Body of pancreas (tissue), 4 donors: ENCODE results near the gene SLIT2. TPM values are rescaled to one million over a fixed set of nuclear protein-coding genes. Genes with fewer than 3 reads are reported as not detected.

Source experiments
- ATAC-seq: fragments of 150-250 bp; one replicate; pipeline ENCODE4 v1.9.1; 2016
- DNase-seq, 4 donors: peaks; one replicate each; pipeline ENCODE4 v3.0.0-alpha.2; 2019
- H3K27ac ChIP-seq, 4 donors: fragments of 200-600 bp; sonication (generic); 1 replicate in 3 of 4; 2 replicates in 1 of 4; pipeline versions ENCODE4 v1.5.1 to v1.6.1; 2016 to 2019; ENCODE audit warnings: mild to moderate bottlenecking in 1 of 4, mixed read lengths in 1 of 4, moderate library complexity in 1 of 4
- H3K27me3 ChIP-seq, 2 donors: fragments of 200-600 bp; sonication (generic); one replicate each; pipeline ENCODE4 v1.6.0; 2016; ENCODE audit warnings: mild to moderate bottlenecking in 1 of 2
- H3K36me3 ChIP-seq, 2 donors: fragments of 200-600 bp; sonication (generic); replicated peaks in 1 of 2; 2 replicates each; pipeline ENCODE4 v1.5.1; 2016; ENCODE audit warnings: low read depth in 2 of 2; ENCODE audit not compliant: insufficient read depth in 1 of 2
- H3K4me1 ChIP-seq: fragments of 200-600 bp; sonication (generic); one replicate; pipeline ENCODE4 v1.6.0; 2016
- H3K4me3 ChIP-seq, 2 donors: fragments of 200-600 bp; sonication (generic); 1 replicate in 1 of 2; 2 replicates in 1 of 2; pipeline ENCODE4 v1.5.1; 2016 to 2019
- H3K9me3 ChIP-seq, 3 donors: fragments of 200-600 bp; sonication (generic); 1 replicate in 2 of 3; 2 replicates in 1 of 3; pipeline ENCODE4 v1.5.1; 2016
- POLR2A ChIP-seq, 3 donors: fragments of 450-650 bp; IDR thresholded peaks; one replicate each; pipeline ENCODE4 v1.6.1; 2016; ENCODE audit warnings: antibody characterized with exemption in 3 of 3, mild to moderate bottlenecking in 2 of 3
- WGBS, 2 donors: methylation state at CpG; one replicate each; pipeline ENCODE4 v1.1.5; 2017; 5-methylcytosine and 5-hydroxymethylcytosine counted together
- intact Hi-C: fragments of 100-400 bp; cut with DNase I; formaldehyde crosslinking; loops from one replicate; pipeline ENCODE4 v1.15.1; 2023
- total RNA-seq, 2 donors: library from RNA; depleted of rRNA; stranded (reverse); fragments of >200 nt; gene quantifications; one replicate each; pipeline ENCODE4 v1.1.0, GENCODE V29; 2016
- TF ChIP-seq, protein P1 (sequence below), 7 experiments: fragments of 450-650 bp in 4 of 7; fragments of 200-600 bp in 3 of 7; sonication (generic) in 3 of 7; IDR thresholded peaks; one replicate each; pipeline ENCODE4 v1.5.1; 2016 to 2019; ENCODE audit warnings: antibody characterized with exemption in 7 of 7

SLIT2 gene
- total RNA-seq, 2 donors from 2014 or later: 3.1 to 5.6 TPM

DNA sequence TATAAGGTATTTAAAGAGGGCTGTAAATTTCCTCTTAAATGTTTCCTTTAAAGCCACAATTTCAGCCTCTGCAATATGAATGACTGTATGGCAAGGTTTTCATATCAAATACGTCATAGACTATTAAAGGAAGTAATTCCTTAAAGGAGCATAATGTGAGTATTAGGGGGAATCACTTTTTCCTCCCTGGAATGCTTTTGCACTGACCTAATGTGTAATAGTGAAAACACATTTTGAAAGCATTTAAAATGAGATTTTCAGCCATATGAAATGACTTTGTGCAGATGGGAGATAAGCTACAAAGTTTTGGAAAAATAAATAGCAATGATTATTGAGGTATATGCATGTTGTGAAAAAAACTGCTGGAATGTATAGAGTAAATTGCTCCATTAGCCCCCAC is 17.6 kb downstream of the SLIT2 start:
- no peak overlapping the region for H3K4me3 ChIP-seq
- no peak for TF ChIP-seq POLR2A (IDR thresholded peaks at IDR 0.05)
- TF ChIP-seq, protein P1, sequence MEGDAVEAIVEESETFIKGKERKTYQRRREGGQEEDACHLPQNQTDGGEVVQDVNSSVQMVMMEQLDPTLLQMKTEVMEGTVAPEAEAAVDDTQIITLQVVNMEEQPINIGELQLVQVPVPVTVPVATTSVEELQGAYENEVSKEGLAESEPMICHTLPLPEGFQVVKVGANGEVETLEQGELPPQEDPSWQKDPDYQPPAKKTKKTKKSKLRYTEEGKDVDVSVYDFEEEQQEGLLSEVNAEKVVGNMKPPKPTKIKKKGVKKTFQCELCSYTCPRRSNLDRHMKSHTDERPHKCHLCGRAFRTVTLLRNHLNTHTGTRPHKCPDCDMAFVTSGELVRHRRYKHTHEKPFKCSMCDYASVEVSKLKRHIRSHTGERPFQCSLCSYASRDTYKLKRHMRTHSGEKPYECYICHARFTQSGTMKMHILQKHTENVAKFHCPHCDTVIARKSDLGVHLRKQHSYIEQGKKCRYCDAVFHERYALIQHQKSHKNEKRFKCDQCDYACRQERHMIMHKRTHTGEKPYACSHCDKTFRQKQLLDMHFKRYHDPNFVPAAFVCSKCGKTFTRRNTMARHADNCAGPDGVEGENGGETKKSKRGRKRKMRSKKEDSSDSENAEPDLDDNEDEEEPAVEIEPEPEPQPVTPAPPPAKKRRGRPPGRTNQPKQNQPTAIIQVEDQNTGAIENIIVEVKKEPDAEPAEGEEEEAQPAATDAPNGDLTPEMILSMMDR (IDR thresholded peaks at IDR 0.05): no peak
- intact Hi-C loops: no loop called here
- DNase-seq: no peak
- H3K4me1 ChIP-seq: no peaks in the 10 kb centered on the region
- H3K27ac ChIP-seq: no peak overlapping the region
- H3K27me3 ChIP-seq: no peaks in the 10 kb centered on the region
- H3K9me3 ChIP-seq: no peaks in the 10 kb centered on the region
- no peak for ATAC-seq
- WGBS, 2 donors: 63 to 77% methylated on average over 1 of the region's 1 CpG
- H3K36me3 ChIP-seq: no peaks in the 10 kb centered on the region

DNA sequence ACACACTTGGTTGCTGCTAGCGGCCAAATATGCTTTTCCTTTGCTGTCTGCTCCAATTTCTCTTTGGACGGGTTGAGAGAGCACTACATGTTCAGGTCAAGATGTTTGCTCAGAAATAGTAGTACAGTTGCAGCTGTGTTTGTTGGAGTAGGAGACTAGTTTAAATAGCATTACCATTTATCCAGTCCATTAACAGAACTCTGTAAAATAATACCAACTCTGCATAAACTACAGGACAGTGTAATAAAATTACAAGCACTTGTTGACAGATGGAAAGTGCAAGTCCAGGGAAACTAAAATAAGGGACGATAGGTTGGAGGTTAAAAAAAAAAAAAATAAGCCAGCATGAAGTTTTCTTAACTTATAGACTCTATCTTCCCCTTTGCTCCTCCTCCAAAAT is 20.2 kb downstream of the SLIT2 start:
- Histone ChIP-seq H3K9me3 (no peaks in the 10 kb centered on the region), H3K36me3 (no peaks in the 10 kb centered on the region), H3K4me3 (no peak overlapping the region), H3K27ac (no peak overlapping the region), H3K27me3 (no peaks in the 10 kb centered on the region), H3K4me1 (no peaks in the 10 kb centered on the region)
- WGBS, 2 donors: 72 to 78% methylated on average over 3 of the region's 3 CpGs
- intact Hi-C loops: no loop called here
- ATAC-seq: no peak
- TF ChIP-seq POLR2A (IDR thresholded peaks at IDR 0.05): no peak
- TF ChIP-seq, protein P1 (IDR thresholded peaks at IDR 0.05): no peak
- no peak for DNase-seq

DNA sequence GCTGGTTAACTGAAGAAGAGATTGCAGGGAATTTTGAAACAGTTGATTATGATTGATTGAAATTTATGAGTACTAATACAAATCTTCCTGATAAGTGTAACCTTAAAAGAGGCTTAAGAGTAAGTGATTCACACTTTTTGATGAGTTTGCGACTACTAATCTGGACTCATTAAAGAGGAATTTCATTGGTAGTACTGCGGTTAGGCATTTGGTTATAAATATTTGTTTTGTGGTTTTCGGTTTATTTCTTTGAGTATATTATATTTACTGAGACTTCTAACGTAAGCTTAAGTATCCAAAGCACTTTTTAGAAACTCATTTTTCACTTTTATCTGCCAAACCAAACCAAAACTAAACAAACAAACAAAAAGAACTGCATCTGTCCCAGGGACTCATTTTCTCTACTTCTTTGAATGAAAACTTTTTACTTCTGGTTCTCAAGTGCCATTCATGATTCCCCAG is 20.7 kb downstream of the SLIT2 start:
- H3K4me3 ChIP-seq: no peak overlapping the region
- no peaks in the 10 kb centered on the region for H3K27me3 ChIP-seq
- DNase-seq (no peak), ATAC-seq (no peak)
- TF ChIP-seq POLR2A (IDR thresholded peaks at IDR 0.05): no peak
- TF ChIP-seq, protein P1 (IDR thresholded peaks at IDR 0.05): no peak
- intact Hi-C loops: no loop called here
- H3K9me3 ChIP-seq: no peaks in the 10 kb centered on the region
- 61 to 77% methylated on average over 4 of the region's 4 CpGs for WGBS, 2 donors
- H3K36me3 ChIP-seq: no peaks in the 10 kb centered on the region
- no peaks in the 10 kb centered on the region for H3K4me1 ChIP-seq
- no peak overlapping the region for H3K27ac ChIP-seq

DNA sequence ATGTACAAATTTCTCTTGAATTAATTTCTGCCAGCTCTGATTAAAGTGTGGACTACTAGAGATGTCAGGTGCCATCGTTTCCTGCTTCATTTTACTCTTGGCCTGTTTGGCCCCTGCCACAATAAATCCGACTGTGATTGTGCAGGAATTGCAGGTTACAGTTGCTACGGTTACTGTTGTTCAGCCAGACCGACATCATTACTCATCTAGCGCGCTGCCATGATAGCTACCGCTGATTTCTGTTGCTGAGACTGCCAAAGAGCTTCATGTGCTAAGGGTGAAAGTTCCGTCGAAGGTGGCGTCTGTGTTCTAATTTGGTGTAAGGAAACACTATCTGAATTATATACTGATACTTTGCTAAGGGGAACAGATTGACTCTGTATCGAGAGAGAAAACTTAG is 22.1 kb downstream of the SLIT2 start:
- H3K36me3 ChIP-seq: no peaks in the 10 kb centered on the region
- no peak overlapping the region for H3K4me3 ChIP-seq
- DNase-seq (no peak), ATAC-seq (no peak)
- no peak for TF ChIP-seq POLR2A (IDR thresholded peaks at IDR 0.05)
- TF ChIP-seq, protein P1 (IDR thresholded peaks at IDR 0.05): no peak
- no peaks in the 10 kb centered on the region for H3K27me3 ChIP-seq
- WGBS, 2 donors: 74 to 78% methylated on average over 11 of the region's 11 CpGs
- intact Hi-C loops: no loop called here
- no peak overlapping the region for H3K27ac ChIP-seq
- H3K4me1 ChIP-seq: no peaks in the 10 kb centered on the region
- H3K9me3 ChIP-seq: no peaks in the 10 kb centered on the region

DNA sequence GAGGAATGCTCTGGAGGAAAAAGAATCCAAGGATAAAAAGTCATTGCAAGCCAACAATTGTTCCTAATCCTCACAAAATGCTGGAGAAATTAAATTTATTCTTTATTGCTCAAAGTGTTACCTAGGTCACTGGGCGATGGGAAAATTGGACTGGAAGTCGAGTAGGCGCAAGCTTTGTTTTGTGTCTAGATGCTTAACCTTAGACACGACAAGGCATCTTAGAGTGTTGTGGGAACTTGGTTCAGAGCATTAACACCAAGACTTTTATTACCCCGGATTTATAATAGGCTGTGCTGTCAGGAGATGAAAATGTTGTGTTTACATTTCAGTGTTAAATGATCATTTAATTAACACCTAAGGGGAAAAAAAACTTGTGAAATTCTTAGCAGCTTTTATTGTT is 25.1 kb downstream of the SLIT2 start:
- Histone ChIP-seq H3K36me3 (no peaks in the 10 kb centered on the region), H3K27me3 (no peaks in the 10 kb centered on the region), H3K9me3 (no peaks in the 10 kb centered on the region), H3K4me1 (no peaks in the 10 kb centered on the region), H3K4me3 (no peak overlapping the region), H3K27ac (no peak overlapping the region)
- intact Hi-C loops: no loop called here
- TF ChIP-seq, protein P1 (IDR thresholded peaks at IDR 0.05): no peak
- TF ChIP-seq POLR2A (IDR thresholded peaks at IDR 0.05): no peak
- WGBS, 2 donors: 67 to 68% methylated on average over 5 of the region's 5 CpGs
- ATAC-seq: no peak
- DNase-seq: no peak
